ENCODE results near the gene HNF1B. TPM values are rescaled to one million over a fixed set of nuclear protein-coding genes. Genes with fewer than 3 reads are reported as not detected.

HNF1B gene
- polyA plus RNA-seq, 1 of the 3 experiments (the other 2 are of a cell fraction) = not detected

DNA sequence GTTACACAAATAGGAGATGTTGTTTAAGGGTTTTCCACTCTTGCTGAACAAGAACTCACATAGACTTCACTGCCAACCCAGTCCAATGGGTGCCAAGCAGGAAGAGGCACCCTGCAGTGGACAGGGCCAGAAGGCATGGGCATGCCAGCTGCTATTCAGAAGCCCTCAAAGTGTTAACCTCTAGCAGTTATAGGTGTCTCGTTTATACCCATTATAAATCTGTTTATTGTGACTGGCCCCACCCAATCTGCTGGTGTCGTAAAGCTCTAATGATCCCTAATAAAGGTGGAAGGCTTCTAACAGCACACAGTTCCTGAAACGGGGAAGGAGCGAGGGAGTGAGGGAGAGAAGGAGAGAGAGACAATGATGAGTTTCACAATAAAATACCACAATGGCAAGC, 23.9 kb downstream of the HNF1B start:
- Histone ChIP-seq H3K36me3 (replicated peaks in 1 of 2; ENCODE audit: control insufficient read depth in 1 of 2, insufficient read depth in 2 of 2, low read length in 1 of 2) (no peaks in the 10 kb centered on the region), H4K20me1 (ENCODE audit: insufficient read depth) (no peaks in the 10 kb centered on the region), H3K4me1 (ENCODE audit: control insufficient read depth in 1 of 2, insufficient read depth in 2 of 2, low read depth in 1 of 2, low read length in 1 of 2) (peaks cover 0 to 11% of the 10 kb centered on the region in 2 experiments; a peak in 2 of 4 replicates), H3K4me2 (no peak overlapping the region), H3K79me2 (ENCODE audit: insufficient read depth) (no peaks in the 10 kb centered on the region), H3K9me3 (no peaks in the 10 kb centered on the region), H3K27ac (ENCODE audit: low read depth in 2 of 2, low read length in 1 of 2) (no peak overlapping the region), H3K9me2 (no peaks in the 10 kb centered on the region), H3K9ac (no peak overlapping the region), H3K27me3 (ENCODE audit: insufficient read depth) (no peaks in the 10 kb centered on the region), H3F3A (replicated peaks; ENCODE audit: insufficient read depth) (no peaks in the 10 kb centered on the region), H3K4me3 (ENCODE audit: low read depth in 2 of 2, low read length in 1 of 2) (no peak overlapping the region), H2AFZ (ENCODE audit: low read depth) (no peak overlapping the region)
- ChIA-PET POLR2A (no interaction called here), CTCF (no interaction called here)
- WGBS (ENCODE audit: low lambda C conversion rate) = 57% methylated on average over 4 of the region's 4 CpGs
- no peak for DNase-seq
- TF ChIP-seq, protein P1, sequence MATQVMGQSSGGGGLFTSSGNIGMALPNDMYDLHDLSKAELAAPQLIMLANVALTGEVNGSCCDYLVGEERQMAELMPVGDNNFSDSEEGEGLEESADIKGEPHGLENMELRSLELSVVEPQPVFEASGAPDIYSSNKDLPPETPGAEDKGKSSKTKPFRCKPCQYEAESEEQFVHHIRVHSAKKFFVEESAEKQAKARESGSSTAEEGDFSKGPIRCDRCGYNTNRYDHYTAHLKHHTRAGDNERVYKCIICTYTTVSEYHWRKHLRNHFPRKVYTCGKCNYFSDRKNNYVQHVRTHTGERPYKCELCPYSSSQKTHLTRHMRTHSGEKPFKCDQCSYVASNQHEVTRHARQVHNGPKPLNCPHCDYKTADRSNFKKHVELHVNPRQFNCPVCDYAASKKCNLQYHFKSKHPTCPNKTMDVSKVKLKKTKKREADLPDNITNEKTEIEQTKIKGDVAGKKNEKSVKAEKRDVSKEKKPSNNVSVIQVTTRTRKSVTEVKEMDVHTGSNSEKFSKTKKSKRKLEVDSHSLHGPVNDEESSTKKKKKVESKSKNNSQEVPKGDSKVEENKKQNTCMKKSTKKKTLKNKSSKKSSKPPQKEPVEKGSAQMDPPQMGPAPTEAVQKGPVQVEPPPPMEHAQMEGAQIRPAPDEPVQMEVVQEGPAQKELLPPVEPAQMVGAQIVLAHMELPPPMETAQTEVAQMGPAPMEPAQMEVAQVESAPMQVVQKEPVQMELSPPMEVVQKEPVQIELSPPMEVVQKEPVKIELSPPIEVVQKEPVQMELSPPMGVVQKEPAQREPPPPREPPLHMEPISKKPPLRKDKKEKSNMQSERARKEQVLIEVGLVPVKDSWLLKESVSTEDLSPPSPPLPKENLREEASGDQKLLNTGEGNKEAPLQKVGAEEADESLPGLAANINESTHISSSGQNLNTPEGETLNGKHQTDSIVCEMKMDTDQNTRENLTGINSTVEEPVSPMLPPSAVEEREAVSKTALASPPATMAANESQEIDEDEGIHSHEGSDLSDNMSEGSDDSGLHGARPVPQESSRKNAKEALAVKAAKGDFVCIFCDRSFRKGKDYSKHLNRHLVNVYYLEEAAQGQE (IDR thresholded peaks at IDR 0.05; ENCODE audit: low read depth, low read length) = no peak
- TF ChIP-seq RFX5 (IDR thresholded peaks at IDR 0.05; ENCODE audit: low read length) = no peak
- no peak for TF ChIP-seq RCOR1 (IDR thresholded peaks at IDR 0.05; ENCODE audit: low read length)
- TF ChIP-seq, protein P2, sequence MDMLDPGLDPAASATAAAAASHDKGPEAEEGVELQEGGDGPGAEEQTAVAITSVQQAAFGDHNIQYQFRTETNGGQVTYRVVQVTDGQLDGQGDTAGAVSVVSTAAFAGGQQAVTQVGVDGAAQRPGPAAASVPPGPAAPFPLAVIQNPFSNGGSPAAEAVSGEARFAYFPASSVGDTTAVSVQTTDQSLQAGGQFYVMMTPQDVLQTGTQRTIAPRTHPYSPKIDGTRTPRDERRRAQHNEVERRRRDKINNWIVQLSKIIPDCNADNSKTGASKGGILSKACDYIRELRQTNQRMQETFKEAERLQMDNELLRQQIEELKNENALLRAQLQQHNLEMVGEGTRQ (IDR thresholded peaks at IDR 0.05; ENCODE audit: borderline replicate concordance, low read depth, low read length) = no peak
- no peak for TF ChIP-seq SMC3 (IDR thresholded peaks at IDR 0.05; ENCODE audit: low read depth, low read length)
- TF ChIP-seq, protein P3, sequence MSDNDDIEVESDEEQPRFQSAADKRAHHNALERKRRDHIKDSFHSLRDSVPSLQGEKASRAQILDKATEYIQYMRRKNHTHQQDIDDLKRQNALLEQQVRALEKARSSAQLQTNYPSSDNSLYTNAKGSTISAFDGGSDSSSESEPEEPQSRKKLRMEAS (IDR thresholded peaks at IDR 0.05; ENCODE audit: low read depth) = no peak
- TF ChIP-seq CHD2 (IDR thresholded peaks at IDR 0.05; ENCODE audit: low read length, partially characterized antibody) = no peak
- TF ChIP-seq NRF1 (IDR thresholded peaks at IDR 0.05; ENCODE audit: low read depth, low read length) = no peak

DNA sequence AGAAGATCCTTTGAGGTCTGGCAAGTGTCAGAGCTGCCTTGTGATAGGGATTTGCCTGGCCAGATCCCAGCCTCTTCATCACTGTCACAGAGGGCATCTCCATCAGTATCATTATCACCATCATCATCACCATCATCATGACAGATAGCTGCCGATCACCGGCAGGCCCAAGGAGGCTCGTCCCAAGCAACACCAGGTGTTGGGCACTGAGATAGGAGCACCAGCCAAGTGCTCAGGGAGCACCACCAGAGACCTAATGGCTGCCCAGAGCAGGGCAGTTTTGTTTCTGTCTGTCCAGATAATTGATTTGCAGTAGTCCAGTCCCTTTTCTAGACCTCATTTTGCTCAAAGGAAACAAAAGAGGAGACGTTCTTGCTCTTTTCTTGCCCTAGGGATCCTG, 25.0 kb downstream of the HNF1B start:
- Histone ChIP-seq H3K9me2 (no peaks in the 10 kb centered on the region), H3K27me3 (ENCODE audit: insufficient read depth) (no peaks in the 10 kb centered on the region), H3K4me1 (ENCODE audit: control insufficient read depth in 1 of 2, insufficient read depth in 2 of 2, low read depth in 1 of 2, low read length in 1 of 2) (peaks cover 0 to 11% of the 10 kb centered on the region in 2 experiments; a peak in 2 of 4 replicates), H4K20me1 (ENCODE audit: insufficient read depth) (no peaks in the 10 kb centered on the region), H3F3A (replicated peaks; ENCODE audit: insufficient read depth) (peaks cover 6% of the 10 kb centered on the region), H3K4me3 (ENCODE audit: low read depth in 2 of 2, low read length in 1 of 2) (no peak overlapping the region), H3K79me2 (ENCODE audit: insufficient read depth) (no peaks in the 10 kb centered on the region), H3K4me2 (no peak overlapping the region), H3K9me3 (no peaks in the 10 kb centered on the region), H3K36me3 (replicated peaks in 1 of 2; ENCODE audit: control insufficient read depth in 1 of 2, insufficient read depth in 2 of 2, low read length in 1 of 2) (no peaks in the 10 kb centered on the region), H2AFZ (ENCODE audit: low read depth) (no peak overlapping the region), H3K9ac (no peak overlapping the region), H3K27ac (ENCODE audit: low read depth in 2 of 2, low read length in 1 of 2) (no peak overlapping the region)
- CTCF ChIA-PET = interaction anchor here (0.7 kb wide), 1 partner anchor 31 kb away, joined by 3 read pairs; no protein-coding TSS in a partner anchor
- TF ChIP-seq FOXM1 (IDR thresholded peaks at IDR 0.05; ENCODE audit: low read depth) = no peak
- no peak for TF ChIP-seq NRF1 (IDR thresholded peaks at IDR 0.05; ENCODE audit: low read depth, low read length)
- TF ChIP-seq, protein P4, sequence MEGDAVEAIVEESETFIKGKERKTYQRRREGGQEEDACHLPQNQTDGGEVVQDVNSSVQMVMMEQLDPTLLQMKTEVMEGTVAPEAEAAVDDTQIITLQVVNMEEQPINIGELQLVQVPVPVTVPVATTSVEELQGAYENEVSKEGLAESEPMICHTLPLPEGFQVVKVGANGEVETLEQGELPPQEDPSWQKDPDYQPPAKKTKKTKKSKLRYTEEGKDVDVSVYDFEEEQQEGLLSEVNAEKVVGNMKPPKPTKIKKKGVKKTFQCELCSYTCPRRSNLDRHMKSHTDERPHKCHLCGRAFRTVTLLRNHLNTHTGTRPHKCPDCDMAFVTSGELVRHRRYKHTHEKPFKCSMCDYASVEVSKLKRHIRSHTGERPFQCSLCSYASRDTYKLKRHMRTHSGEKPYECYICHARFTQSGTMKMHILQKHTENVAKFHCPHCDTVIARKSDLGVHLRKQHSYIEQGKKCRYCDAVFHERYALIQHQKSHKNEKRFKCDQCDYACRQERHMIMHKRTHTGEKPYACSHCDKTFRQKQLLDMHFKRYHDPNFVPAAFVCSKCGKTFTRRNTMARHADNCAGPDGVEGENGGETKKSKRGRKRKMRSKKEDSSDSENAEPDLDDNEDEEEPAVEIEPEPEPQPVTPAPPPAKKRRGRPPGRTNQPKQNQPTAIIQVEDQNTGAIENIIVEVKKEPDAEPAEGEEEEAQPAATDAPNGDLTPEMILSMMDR (IDR thresholded peaks at IDR 0.05) = no peak
- TF ChIP-seq, protein P2 (IDR thresholded peaks at IDR 0.05; ENCODE audit: borderline replicate concordance, low read depth, low read length) = no peak
- no peak for DNase-seq
- POLR2A ChIA-PET = no interaction called here
- WGBS (ENCODE audit: low lambda C conversion rate) = 63% methylated on average over 4 of the region's 4 CpGs

All from SK-N-SH (cell line).